Neural cell (in vitro differentiated cells): Measurements from ENCODE around the gene MYO15A. TPM values are rescaled to one million over a fixed set of nuclear protein-coding genes. Genes with fewer than 3 reads are reported as not detected.

Experiments used
- H2AFZ ChIP-seq: fragments of 200-600, 300-800 bp; sonication (generic), shearing (Covaris generic); 2 replicates; pipeline ENCODE4 v1.6.0; 2014; ENCODE audit warnings: low read depth, mild to moderate bottlenecking, antibody characterized with exemption, low read length, moderate library complexity
- H3F3A ChIP-seq: fragments of 200-600 bp; shearing (Covaris generic); 2 replicates; pipeline ENCODE4 v1.6.1; 2016; ENCODE audit warnings: mild to moderate bottlenecking, moderate library complexity, mixed read lengths, antibody characterized with exemption, low read length; ENCODE audit not compliant: insufficient read depth, poor library complexity, severe bottlenecking
- H3K27ac ChIP-seq: fragments of 200-600, 300-800 bp; sonication (generic), shearing (Covaris generic); 2 replicates; pipeline ENCODE4 v1.5.1; 2014; ENCODE audit warnings: mild to moderate bottlenecking, low read length, moderate library complexity
- H3K27me3 ChIP-seq: fragments of 300-800, 200-600 bp; sonication (generic), shearing (Covaris generic); 2 replicates; pipeline ENCODE4 v1.6.0; 2014; ENCODE audit warnings: mild to moderate bottlenecking, low read depth, low read length, moderate library complexity; ENCODE audit not compliant: insufficient read depth
- H3K36me3 ChIP-seq: fragments of 300-800, 200-600 bp; sonication (generic), shearing (Covaris generic); 2 replicates; pipeline ENCODE4 v1.5.1; 2014; ENCODE audit warnings: mild to moderate bottlenecking, antibody characterized with exemption, low read length, moderate library complexity; ENCODE audit not compliant: insufficient read depth
- H3K4me2 ChIP-seq: fragments of 300-800, 200-600 bp; sonication (generic), shearing (Covaris generic); 2 replicates; pipeline ENCODE4 v1.6.0; 2014; ENCODE audit warnings: mild to moderate bottlenecking, low read length
- H3K4me3 ChIP-seq: fragments of 300-800, 200-600 bp; sonication (generic), shearing (Covaris generic); 2 replicates; pipeline ENCODE4 v1.5.1; 2014; ENCODE audit warnings: mild to moderate bottlenecking, low read length, moderate library complexity
- H3K79me2 ChIP-seq: fragments of 200-600 bp; shearing (Covaris generic); replicated peaks from 2 replicates; pipeline ENCODE4 v1.6.0; 2014; ENCODE audit warnings: mild to moderate bottlenecking, low read length, moderate library complexity; ENCODE audit not compliant: insufficient read depth
- H3K9ac ChIP-seq: fragments of 300-800, 200-600 bp; sonication (generic), shearing (Covaris generic); 2 replicates; pipeline ENCODE4 v1.6.1; 2016; ENCODE audit warnings: mild to moderate bottlenecking, low read length, mixed read lengths
- H3K9me2 ChIP-seq: fragments of 200-600 bp; shearing (Covaris generic); 2 replicates; pipeline ENCODE4 v1.6.1; 2016; ENCODE audit warnings: mild to moderate bottlenecking, low read length, mixed read lengths; ENCODE audit not compliant: insufficient read depth
- H3K9me3 ChIP-seq: fragments of 200-600, 300-800 bp; sonication (generic), shearing (Covaris generic); 2 replicates; pipeline ENCODE4 v1.6.1; 2016; ENCODE audit warnings: mild to moderate bottlenecking, mixed run types, low read length, moderate library complexity, mixed read lengths
- H4K20me1 ChIP-seq: fragments of 200-600 bp; shearing (Covaris generic); 2 replicates; pipeline ENCODE4 v1.6.1; 2016; ENCODE audit warnings: mild to moderate bottlenecking, mixed run types; ENCODE audit not compliant: insufficient read depth
- CTCF ChIP-seq: fragments of 450-650 bp; IDR thresholded peaks from 2 replicates; pipeline ENCODE4 v1.5.1; 2014; ENCODE audit warnings: antibody characterized with exemption, mild to moderate bottlenecking, moderate library complexity; ENCODE audit not compliant: poor library complexity, severe bottlenecking
- EP300 ChIP-seq: fragments of 450-650 bp; conservative IDR thresholded peaks from 2 replicates; pipeline ENCODE4 v1.6.1; 2014; ENCODE audit warnings: antibody characterized with exemption, mild to moderate bottlenecking, moderate library complexity; ENCODE audit not compliant: poor library complexity, severe bottlenecking
- EZH2 ChIP-seq: fragments of 200-600, 300-800 bp; shearing (Covaris generic), sonication (generic); IDR thresholded peaks from 2 replicates; pipeline ENCODE4 v1.6.1; 2014; ENCODE audit warnings: antibody characterized with exemption, low read length, borderline replicate concordance, mild to moderate bottlenecking; ENCODE audit not compliant: insufficient read depth, poor library complexity, severe bottlenecking
- MXI1 ChIP-seq: fragments of 450-650 bp; conservative IDR thresholded peaks from 2 replicates; pipeline ENCODE4 v1.6.1; 2014; ENCODE audit warnings: antibody characterized with exemption, mild to moderate bottlenecking; ENCODE audit not compliant: poor library complexity, severe bottlenecking
- POLR2AphosphoS5 ChIP-seq: IDR thresholded peaks from 2 replicates; pipeline ENCODE4 v1.6.1; 2012
- RAD21 ChIP-seq: fragments of 450-650 bp; conservative IDR thresholded peaks from 2 replicates; pipeline ENCODE4 v1.6.1; 2014; ENCODE audit warnings: antibody characterized with exemption, mild to moderate bottlenecking, moderate library complexity
- REST ChIP-seq: IDR thresholded peaks from 2 replicates; pipeline ENCODE4 v1.6.1; 2012; ENCODE audit warnings: borderline replicate concordance
- SMC3 ChIP-seq: fragments of 450-650 bp; conservative IDR thresholded peaks from 2 replicates; pipeline ENCODE4 v1.6.1; 2014; ENCODE audit warnings: antibody characterized with exemption, mild to moderate bottlenecking, moderate library complexity; ENCODE audit not compliant: poor library complexity
- TAF1 ChIP-seq: IDR thresholded peaks from 2 replicates; pipeline ENCODE4 v1.6.1; 2012; ENCODE audit warnings: low read depth
- polyA plus RNA-seq: library from polyadenylated mRNA; depleted of rRNA; stranded (reverse); fragments of >200 nt; gene quantifications from 2 replicates; pipeline ENCODE4 v1.2.3, GENCODE V29; 2014

Gene MYO15A
- polyA plus RNA-seq, 1 donor from 2014 or later = 1.9 TPM

GRCh38 chr17:18093616-18094408, 14.7 kb upstream of the MYO15A start:
- Histone ChIP-seq H3K27me3 (no peaks in the 10 kb centered on the region), H3K9me3 (no peaks in the 10 kb centered on the region), H4K20me1 (no peaks in the 10 kb centered on the region), H3K4me2 (no peak overlapping the region), H3K9ac (no peak overlapping the region), H3K36me3 (no peaks in the 10 kb centered on the region), H3K79me2 (no peaks in the 10 kb centered on the region), H2AFZ (no peak overlapping the region), H3K27ac (no peak overlapping the region), H3F3A (no peaks in the 10 kb centered on the region), H3K9me2 (no peaks in the 10 kb centered on the region), H3K4me3 (no peak overlapping the region)
- TF ChIP-seq EZH2 = no peak
- TF ChIP-seq TAF1 = no peak
- no peak for TF ChIP-seq POLR2AphosphoS5
- TF ChIP-seq SMC3 = no peak
- TF ChIP-seq CTCF = no peak
- TF ChIP-seq REST = no peak
- no peak for TF ChIP-seq RAD21
- no peak for TF ChIP-seq MXI1
- no peak for TF ChIP-seq EP300

- Histone ChIP-seq H3K79me2 (no peaks in the 10 kb centered on the region), H3K9ac (no peak overlapping the region), H3K27me3 (no peaks in the 10 kb centered on the region), H3K9me3 (no peaks in the 10 kb centered on the region), H3K4me3 (no peak overlapping the region), H2AFZ (no peak overlapping the region), H3F3A (no peaks in the 10 kb centered on the region), H3K36me3 (no peaks in the 10 kb centered on the region), H3K4me2 (no peak overlapping the region), H4K20me1 (no peaks in the 10 kb centered on the region), H3K27ac (no peak overlapping the region), H3K9me2 (no peaks in the 10 kb centered on the region)
- TF ChIP-seq POLR2AphosphoS5 (no peak), REST (no peak), RAD21 (no peak), EZH2 (no peak), TAF1 (no peak)
These were observed 14.1 kb upstream of the MYO15A start for GRCh38 chr17:18094409-18094807.
